Measurements from ENCODE around the gene ALDH1A1.

Gene ALDH1A1

GRCh38 chr9:72919246-72919945 is 33.5 kb downstream of the ALDH1A1 start:
- no peak for DNase-seq

- no peak for DNase-seq
Observed at GRCh38 chr9:72917892-72918509, 34.9 kb downstream of the ALDH1A1 start.

- no peak for DNase-seq
Observed at GRCh38 chr9:72915659-72916058, 37.2 kb downstream of the ALDH1A1 start.

GRCh38 chr9:72914750-72915149 is 38.1 kb downstream of the ALDH1A1 start:
- no peak for DNase-seq

- no peak for DNase-seq
Observed at GRCh38 chr9:72913382-72914009, 39.4 kb downstream of the ALDH1A1 start.

- DNase-seq: no peak
Observed at GRCh38 chr9:72912476-72913381, 40.1 kb downstream of the ALDH1A1 start.

GRCh38 chr9:72911816-72912215 is 41.0 kb downstream of the ALDH1A1 start:
- no peak for DNase-seq

- no peak for DNase-seq
Observed at GRCh38 chr9:72911247-72911775, 41.5 kb downstream of the ALDH1A1 start.

GRCh38 chr9:72909428-72909827 is 43.4 kb downstream of the ALDH1A1 start:
- no peak for DNase-seq

GRCh38 chr9:72907421-72907820 is 45.4 kb downstream of the ALDH1A1 start:
- no peak for DNase-seq

GRCh38 chr9:72906810-72907209 is 46.0 kb downstream of the ALDH1A1 start:
- DNase-seq: no peak

- no peak for DNase-seq
Observed at GRCh38 chr9:72905514-72906480, 47.1 kb downstream of the ALDH1A1 start.

GRCh38 chr9:72904267-72905093 is 48.4 kb downstream of the ALDH1A1 start:
- DNase-seq: no peak

- no peak for DNase-seq
Observed at GRCh38 chr9:72903103-72903502, 49.8 kb downstream of the ALDH1A1 start.

- no peak for DNase-seq
Observed at GRCh38 chr9:72902268-72902667, 50.6 kb downstream of the ALDH1A1 start.

GRCh38 chr9:72899734-72900477 is 52.9 kb downstream of the ALDH1A1 start:
- no peak for DNase-seq

GRCh38 chr9:72898784-72899733 is 53.8 kb downstream of the ALDH1A1 start:
- no peak for DNase-seq
